ENCODE measurements around the gene RPA1.

DNA sequence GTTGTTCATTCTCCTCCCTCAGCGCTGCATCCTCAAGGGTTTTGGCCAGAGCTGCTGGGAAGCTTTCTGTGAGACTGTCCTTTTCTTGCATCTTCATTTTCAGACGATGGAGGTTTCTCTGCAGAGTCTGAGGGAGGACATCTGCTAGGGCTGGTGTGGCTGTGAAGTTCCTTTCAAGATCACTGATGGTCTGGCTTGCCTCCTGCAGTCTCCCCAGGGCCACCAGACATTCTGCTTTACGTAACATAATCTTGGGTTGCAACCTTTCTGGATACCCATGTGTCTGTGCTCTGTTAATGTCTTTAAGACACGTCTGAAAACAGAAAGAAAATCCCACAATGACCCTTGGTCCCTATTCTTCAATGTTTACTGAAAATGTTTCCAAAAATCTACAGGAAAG lies 29.1 kb upstream of the RPA1 start:
- TF ChIP-seq, protein P1, sequence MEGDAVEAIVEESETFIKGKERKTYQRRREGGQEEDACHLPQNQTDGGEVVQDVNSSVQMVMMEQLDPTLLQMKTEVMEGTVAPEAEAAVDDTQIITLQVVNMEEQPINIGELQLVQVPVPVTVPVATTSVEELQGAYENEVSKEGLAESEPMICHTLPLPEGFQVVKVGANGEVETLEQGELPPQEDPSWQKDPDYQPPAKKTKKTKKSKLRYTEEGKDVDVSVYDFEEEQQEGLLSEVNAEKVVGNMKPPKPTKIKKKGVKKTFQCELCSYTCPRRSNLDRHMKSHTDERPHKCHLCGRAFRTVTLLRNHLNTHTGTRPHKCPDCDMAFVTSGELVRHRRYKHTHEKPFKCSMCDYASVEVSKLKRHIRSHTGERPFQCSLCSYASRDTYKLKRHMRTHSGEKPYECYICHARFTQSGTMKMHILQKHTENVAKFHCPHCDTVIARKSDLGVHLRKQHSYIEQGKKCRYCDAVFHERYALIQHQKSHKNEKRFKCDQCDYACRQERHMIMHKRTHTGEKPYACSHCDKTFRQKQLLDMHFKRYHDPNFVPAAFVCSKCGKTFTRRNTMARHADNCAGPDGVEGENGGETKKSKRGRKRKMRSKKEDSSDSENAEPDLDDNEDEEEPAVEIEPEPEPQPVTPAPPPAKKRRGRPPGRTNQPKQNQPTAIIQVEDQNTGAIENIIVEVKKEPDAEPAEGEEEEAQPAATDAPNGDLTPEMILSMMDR (IDR thresholded peaks at IDR 0.05; ENCODE audit: insufficient read depth, low read length, poor library complexity, severe bottlenecking) = no peak
- TF ChIP-seq EZH2phosphoT487 (conservative IDR thresholded peaks at IDR 0.05; ENCODE audit: low read length) = no peak

Measured in SU-DHL-6 (cell line).